CD8-positive, alpha-beta memory T cell (primary cell): Measurements from ENCODE around the gene TAS1R3. TPM values are rescaled to one million over a fixed set of nuclear protein-coding genes. Genes with fewer than 3 reads are reported as not detected.
"Not testable (repeated sequence)": the region's sequence is repeated elsewhere in the genome, so short reads cannot be mapped to it uniquely, and the experiment has no call there.

Experiments
- CTCF ChIA-PET: fragments of 350-600 bp; sonication (Branson Sonifier 250); formaldehyde crosslinking; loops from one replicate; lab custom pipeline; 2021; ENCODE audit warnings: antibody characterized with exemption; lab: Charles Lee
- POLR2A ChIA-PET: fragments of 350-600 bp; sonication (Branson Sonifier 250); formaldehyde crosslinking; loops from one replicate; lab custom pipeline; 2021; ENCODE audit warnings: antibody characterized with exemption; lab: Charles Lee
- DNase-seq, 5 donors: peaks; one replicate each; pipeline versions ENCODE4 v3.0.0 to v3.0.0-alpha.2; 2020 to 2022; ENCODE audit warnings: mixed read lengths in 1 of 5
- H3K27ac ChIP-seq: one replicate; pipeline ENCODE4 v1.7.0; 2013; ENCODE audit warnings: low read depth, mild to moderate bottlenecking, low read length, moderate library complexity
- H3K27me3 ChIP-seq: 2 replicates; pipeline ENCODE4 v1.7.0; 2013; ENCODE audit warnings: low read length, mild to moderate bottlenecking; ENCODE audit not compliant: insufficient read depth, poor library complexity, severe bottlenecking
- H3K36me3 ChIP-seq: 2 replicates; pipeline ENCODE4 v1.7.0; 2013; ENCODE audit warnings: mild to moderate bottlenecking, low read length, moderate library complexity; ENCODE audit not compliant: insufficient read depth
- H3K4me1 ChIP-seq: 2 replicates; pipeline ENCODE4 v1.7.0; 2013; ENCODE audit warnings: mild to moderate bottlenecking, low read length, moderate library complexity; ENCODE audit not compliant: insufficient read depth
- H3K4me3 ChIP-seq: 2 replicates; pipeline ENCODE4 v1.7.0; 2013; ENCODE audit warnings: mild to moderate bottlenecking, low read length
- H3K9me3 ChIP-seq: 2 replicates; pipeline ENCODE4 v1.7.0; 2013; ENCODE audit warnings: mild to moderate bottlenecking, low read length
- H3K27ac Mint-ChIP-seq, 8 donors: one replicate each; pipeline ENCODE4 v1.8.0; 2020 to 2021; ENCODE audit warnings: mixed read lengths in 8 of 8, mild to moderate bottlenecking in 6 of 8, inconsistent platforms in 3 of 8, moderate library complexity in 3 of 8
- H3K27me3 Mint-ChIP-seq, 2 donors: one replicate each; pipeline ENCODE4 v1.8.0; 2020 to 2021; ENCODE audit warnings: mixed read lengths in 2 of 2, mild to moderate bottlenecking in 1 of 2, moderate library complexity in 1 of 2
- H3K36me3 Mint-ChIP-seq, 3 donors: one replicate each; pipeline ENCODE4 v1.8.0; 2020 to 2021; ENCODE audit warnings: mixed read lengths in 3 of 3, inconsistent platforms in 1 of 3, mild to moderate bottlenecking in 1 of 3
- H3K4me1 Mint-ChIP-seq, 3 donors: one replicate each; pipeline ENCODE4 v1.8.0; 2020 to 2021; ENCODE audit warnings: mixed read lengths in 3 of 3, inconsistent platforms in 1 of 3, mild to moderate bottlenecking in 1 of 3
- H3K4me3 Mint-ChIP-seq, 7 donors: one replicate each; pipeline ENCODE4 v1.8.0; 2020 to 2021; ENCODE audit warnings: mixed read lengths in 7 of 7, mild to moderate bottlenecking in 6 of 7, moderate library complexity in 4 of 7, inconsistent platforms in 2 of 7
- H3K9me3 Mint-ChIP-seq, 5 donors: one replicate each; pipeline ENCODE4 v1.8.0; 2020 to 2022; ENCODE audit warnings: mixed read lengths in 5 of 5, mild to moderate bottlenecking in 3 of 5, moderate library complexity in 2 of 5, inconsistent platforms in 1 of 5
- polyA plus RNA-seq: library from polyadenylated mRNA; unstranded; fragments of 300-500 nt; fragmentation: Illumina TruSeq; gene quantifications from one replicate; pipeline ENCODE4 v1.2.3, GENCODE V29; 2021
- total RNA-seq, 2 experiments: library from RNA; stranded (reverse); gene quantifications; one replicate each; pipeline ENCODE4 v1.2.3, GENCODE V29; 2021

TAS1R3 gene
- total and polyA plus RNA-seq, 3 experiments from 2014 or later = 0.28 to 0.62 (median 0.53) TPM

GRCh38 chr1:1370094-1370493 is 39.0 kb downstream of the TAS1R3 start:
- peaks cover 10 to 40% (median 16%) of the 10 kb centered on the region in 3 donors for H3K4me1 Mint-ChIP-seq

GRCh38 chr1:1370771-1371300 is 39.8 kb downstream of the TAS1R3 start:
- DNase-seq = peak in 1 of 5 donors; percentile 38
- H3K36me3 Mint-ChIP-seq = peaks cover 0 to 15% (median 0%) of the 10 kb centered on the region in 3 donors
- Histone ChIP-seq H3K9me3 (no peaks in the 10 kb centered on the region), H3K4me3 (no peak overlapping the region), H3K36me3 (no peaks in the 10 kb centered on the region), H3K27me3 (no peaks in the 10 kb centered on the region), H3K4me1 (peaks cover 32% of the 10 kb centered on the region), H3K27ac (no peak overlapping the region)
- ChIA-PET POLR2A (interaction anchor here (1.0 to 2.2 kb wide), 5 partner anchors 17 to 248 kb away, joined by 3 to 10 read pairs (median 3); partner anchors contain the start of genes CCNL2 and DVL1), CTCF (interaction anchor here (1.0 to 6.5 kb wide), 11 partner anchors 9 to 249 kb away, joined by 3 to 57 read pairs (median 4); partner anchors contain the start of genes CCNL2 and DVL1)
- peak overlapping the region in 3 of 8 donors; percentile 63 to 96 (median 81) for H3K27ac Mint-ChIP-seq
- H3K27me3 Mint-ChIP-seq = no peaks in the 10 kb centered on the region
- peaks cover 15 to 45% (median 20%) of the 10 kb centered on the region in 3 donors for H3K4me1 Mint-ChIP-seq
- H3K9me3 Mint-ChIP-seq = no peaks in the 10 kb centered on the region
- peak overlapping the region in 3 of 7 donors; percentile 41 to 91 (median 46) for H3K4me3 Mint-ChIP-seq

More at GRCh38 chr1:1370094-1370493, 39.0 kb downstream of the TAS1R3 start:
- not testable (repeated sequence) for H3K4me3 ChIP-seq, DNase-seq, H3K9me3 Mint-ChIP-seq, H3K27me3 Mint-ChIP-seq, H3K9me3 ChIP-seq, H3K36me3 ChIP-seq, H3K27me3 ChIP-seq, H3K27ac ChIP-seq, H3K4me3 Mint-ChIP-seq
- H3K4me1 ChIP-seq = peaks cover 30% of the 10 kb centered on the region
- CTCF ChIA-PET = interaction anchor here (1.1 to 6.5 kb wide), 4 partner anchors 29 to 248 kb away, joined by 3 to 57 read pairs (median 8); partner anchors contain the start of gene CCNL2
- POLR2A ChIA-PET = interaction anchor here (2.2 kb wide), 1 partner anchor 29 kb away, joined by 10 read pairs; the partner anchor contains the start of gene CCNL2
- peaks cover 0 to 12% (median 0%) of the 10 kb centered on the region in 3 donors for H3K36me3 Mint-ChIP-seq
- H3K27ac Mint-ChIP-seq = peak overlapping the region in 5 of 8 donors; percentile 33 to 63 (median 54)

- peak overlapping the region; percentile 24 to 91 (median 41) for H3K4me3 Mint-ChIP-seq
- H3K4me3 ChIP-seq = peak overlapping the region; percentile 42
- POLR2A ChIA-PET = interaction anchor here (0.7 to 2.2 kb wide), 7 partner anchors 14 to 249 kb away, joined by 3 to 10 read pairs (median 3); partner anchors contain the start of genes CCNL2 and DVL1
These were observed 40.3 kb downstream of the TAS1R3 start for GRCh38 chr1:1371364-1371745.

DNA sequence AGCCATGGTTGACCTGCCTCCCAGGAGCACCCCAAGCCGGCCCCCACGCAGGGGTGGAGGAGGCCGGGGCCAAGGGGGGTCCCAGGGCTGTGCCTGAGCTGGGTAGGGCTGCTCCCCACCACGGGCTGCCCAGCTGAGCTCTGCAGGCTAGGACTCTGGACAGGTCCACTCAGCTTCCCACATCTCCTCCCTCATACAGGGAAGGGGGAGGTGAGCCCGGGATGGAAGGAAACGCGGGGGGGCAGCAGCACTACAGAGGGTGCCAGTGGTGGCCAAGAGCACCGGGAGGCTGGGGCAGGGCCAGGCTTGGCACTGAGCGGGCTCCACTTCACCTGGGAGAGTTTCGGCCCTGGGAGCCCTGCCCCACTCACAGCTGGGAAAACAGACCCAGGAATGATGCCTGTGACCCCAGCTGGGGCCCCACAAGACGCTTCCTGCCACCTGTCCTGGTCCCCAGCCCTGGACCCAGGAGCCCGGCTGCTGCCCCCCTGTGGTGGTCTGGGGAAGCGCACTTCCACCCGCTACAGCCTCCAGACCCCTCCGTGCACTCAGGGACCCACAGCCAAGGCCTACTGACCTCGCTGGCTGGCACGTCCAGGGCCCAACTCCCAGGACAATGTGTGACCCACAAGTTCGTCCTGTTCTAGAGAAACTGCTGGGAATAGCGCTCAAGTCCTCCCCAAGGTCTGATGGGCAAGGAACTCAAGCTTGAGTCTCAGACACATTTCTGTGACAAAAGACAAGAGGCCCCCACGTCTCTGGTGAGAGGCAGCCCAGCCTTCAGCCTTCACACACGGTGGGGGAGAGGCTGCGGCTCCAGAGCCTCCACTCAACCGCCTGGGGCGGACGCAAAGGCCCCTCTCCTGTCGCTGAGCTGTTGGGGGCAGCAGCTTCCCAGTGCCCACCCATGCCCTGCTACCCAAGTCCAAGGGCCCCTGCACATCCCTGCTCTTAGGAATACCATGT is 40.9 kb downstream of the TAS1R3 start:
- Mint-ChIP-seq H3K9me3 (no peaks in the 10 kb centered on the region), H3K27me3 (no peaks in the 10 kb centered on the region), H3K4me3 (peak overlapping the region; percentile 41 to 91 (median 56)), H3K27ac (peak overlapping the region; percentile 56 to 96 (median 82)), H3K4me1 (peaks cover 15 to 47% (median 20%) of the 10 kb centered on the region in 3 donors), H3K36me3 (peaks cover 0 to 15% (median 0%) of the 10 kb centered on the region in 3 donors)
- Histone ChIP-seq H3K27me3 (no peaks in the 10 kb centered on the region), H3K4me3 (peak overlapping the region; percentile 42), H3K27ac (no peak overlapping the region), H3K4me1 (peaks cover 37% of the 10 kb centered on the region), H3K9me3 (no peaks in the 10 kb centered on the region), H3K36me3 (no peaks in the 10 kb centered on the region)
- CTCF ChIA-PET = interaction anchor here (0.8 to 6.5 kb wide), 24 partner anchors 8 to 388 kb away, joined by 3 to 57 read pairs (median 4); partner anchors contain the start of genes CCNL2, DVL1, MRPL20 and MXRA8
- POLR2A ChIA-PET = interaction anchor here (0.6 to 2.2 kb wide), 10 partner anchors 9 to 1018 kb away, joined by 3 to 10 read pairs (median 4); partner anchors contain the start of genes CCNL2, DVL1 and MRPL20
- peak; percentile 67 to 82 (median 75) for DNase-seq

More at GRCh38 chr1:1371364-1371745, 40.3 kb downstream of the TAS1R3 start:
- no peaks in the 10 kb centered on the region for H3K36me3 ChIP-seq
- no peaks in the 10 kb centered on the region for H3K9me3 Mint-ChIP-seq
- peaks cover 37% of the 10 kb centered on the region for H3K4me1 ChIP-seq
- no peaks in the 10 kb centered on the region for H3K27me3 ChIP-seq
- CTCF ChIA-PET = interaction anchor here (0.8 to 6.5 kb wide), 20 partner anchors 9 to 387 kb away, joined by 3 to 57 read pairs (median 6); partner anchors contain the start of genes CCNL2, DVL1, MXRA8 and UBE2J2
- H3K9me3 ChIP-seq = no peaks in the 10 kb centered on the region
- H3K4me1 Mint-ChIP-seq = peaks cover 15 to 47% (median 20%) of the 10 kb centered on the region in 3 donors
- peak overlapping the region in 6 of 8 donors; percentile 9 to 96 (median 78) for H3K27ac Mint-ChIP-seq
- DNase-seq = peak; percentile 68 to 94 (median 85)
- H3K36me3 Mint-ChIP-seq = peaks cover 0 to 15% (median 0%) of the 10 kb centered on the region in 3 donors
- no peaks in the 10 kb centered on the region for H3K27me3 Mint-ChIP-seq
- H3K27ac ChIP-seq = no peak overlapping the region

GRCh38 chr1:1373051-1373814 is 42.2 kb downstream of the TAS1R3 start:
- DNase-seq = no peak
- H3K9me3 ChIP-seq = no peaks in the 10 kb centered on the region
- POLR2A ChIA-PET = interaction anchor here (0.6 to 2.9 kb wide), 4 partner anchors 10 to 34 kb away, joined by 3 to 16 read pairs (median 4); partner anchors contain the start of gene MRPL20
- Mint-ChIP-seq H3K36me3 (peaks cover 0 to 15% (median 0%) of the 10 kb centered on the region in 3 donors), H3K27me3 (no peaks in the 10 kb centered on the region), H3K27ac (peak overlapping the region in 7 of 8 donors; percentile 58 to 95 (median 76)), H3K4me3 (peak overlapping the region; percentile 62 to 88 (median 73)), H3K9me3 (no peaks in the 10 kb centered on the region), H3K4me1 (peaks cover 15 to 47% (median 20%) of the 10 kb centered on the region in 3 donors)
- no peak overlapping the region for H3K27ac ChIP-seq
- no peaks in the 10 kb centered on the region for H3K36me3 ChIP-seq
- no peak overlapping the region for H3K4me3 ChIP-seq
- peaks cover 37% of the 10 kb centered on the region for H3K4me1 ChIP-seq
- CTCF ChIA-PET = interaction anchor here (0.6 to 6.5 kb wide), 14 partner anchors 15 to 389 kb away, joined by 3 to 57 read pairs (median 6); partner anchors contain the start of genes CCNL2, MRPL20 and MXRA8
- no peaks in the 10 kb centered on the region for H3K27me3 ChIP-seq

GRCh38 chr1:1373815-1374588 is 42.9 kb downstream of the TAS1R3 start:
- H3K36me3 Mint-ChIP-seq = peaks cover 0 to 15% (median 0%) of the 10 kb centered on the region in 3 donors
- Histone ChIP-seq H3K36me3 (no peaks in the 10 kb centered on the region), H3K27me3 (no peaks in the 10 kb centered on the region), H3K4me1 (peaks cover 37% of the 10 kb centered on the region), H3K9me3 (no peaks in the 10 kb centered on the region), H3K27ac (peak overlapping the region; percentile 91), H3K4me3 (peak overlapping the region; percentile 82)
- H3K9me3 Mint-ChIP-seq = no peaks in the 10 kb centered on the region
- H3K27ac Mint-ChIP-seq = peak overlapping the region; percentile 58 to 98 (median 74)
- no peak for DNase-seq
- no peaks in the 10 kb centered on the region for H3K27me3 Mint-ChIP-seq
- peak overlapping the region; percentile 76 to 96 (median 90) for H3K4me3 Mint-ChIP-seq
- H3K4me1 Mint-ChIP-seq = peaks cover 15 to 47% (median 20%) of the 10 kb centered on the region in 3 donors
- ChIA-PET POLR2A (interaction anchor here (0.9 to 2.9 kb wide), 4 partner anchors 20 to 240 kb away, joined by 3 to 48 read pairs (median 12); partner anchors contain the start of genes CCNL2, MIB2 and MRPL20), CTCF (interaction anchor here (1.4 to 6.5 kb wide), 5 partner anchors 26 to 252 kb away, joined by 4 to 57 read pairs (median 5); partner anchors contain the start of genes CCNL2 and MRPL20)
